ENCODE measurements around the gene ASB10. TPM values are rescaled to one million over a fixed set of nuclear protein-coding genes. Genes with fewer than 3 reads are reported as not detected.

Gene ASB10
- total RNA-seq, 1 experiment from 2014 or later = not detected

- ATAC-seq (no peak), DNase-seq (ENCODE audit: low read depth, low spot score) (no peak)
- in situ Hi-C loops (cut with HindIII; ENCODE audit: low pct_unique_long_range_greater_than_20kb, low sequenced_read_pairs) (no loop called here), intact Hi-C loops (cut with micrococcal nuclease; ENCODE audit: unreplicated experiment) (no loop called here)
- ChIA-PET POLR2A (no interaction called here), CTCF (no interaction called here)
- BruUV-seq (replicated peaks) = no TSS peak
- no peak for TF ChIP-seq POLR2AphosphoS5 (IDR thresholded peaks at IDR 0.05; ENCODE audit: low read depth, low read length)
- no peak for TF ChIP-seq TCF7L2 (IDR thresholded peaks at IDR 0.05; ENCODE audit: low read depth, low read length)
- TF ChIP-seq, protein P1, sequence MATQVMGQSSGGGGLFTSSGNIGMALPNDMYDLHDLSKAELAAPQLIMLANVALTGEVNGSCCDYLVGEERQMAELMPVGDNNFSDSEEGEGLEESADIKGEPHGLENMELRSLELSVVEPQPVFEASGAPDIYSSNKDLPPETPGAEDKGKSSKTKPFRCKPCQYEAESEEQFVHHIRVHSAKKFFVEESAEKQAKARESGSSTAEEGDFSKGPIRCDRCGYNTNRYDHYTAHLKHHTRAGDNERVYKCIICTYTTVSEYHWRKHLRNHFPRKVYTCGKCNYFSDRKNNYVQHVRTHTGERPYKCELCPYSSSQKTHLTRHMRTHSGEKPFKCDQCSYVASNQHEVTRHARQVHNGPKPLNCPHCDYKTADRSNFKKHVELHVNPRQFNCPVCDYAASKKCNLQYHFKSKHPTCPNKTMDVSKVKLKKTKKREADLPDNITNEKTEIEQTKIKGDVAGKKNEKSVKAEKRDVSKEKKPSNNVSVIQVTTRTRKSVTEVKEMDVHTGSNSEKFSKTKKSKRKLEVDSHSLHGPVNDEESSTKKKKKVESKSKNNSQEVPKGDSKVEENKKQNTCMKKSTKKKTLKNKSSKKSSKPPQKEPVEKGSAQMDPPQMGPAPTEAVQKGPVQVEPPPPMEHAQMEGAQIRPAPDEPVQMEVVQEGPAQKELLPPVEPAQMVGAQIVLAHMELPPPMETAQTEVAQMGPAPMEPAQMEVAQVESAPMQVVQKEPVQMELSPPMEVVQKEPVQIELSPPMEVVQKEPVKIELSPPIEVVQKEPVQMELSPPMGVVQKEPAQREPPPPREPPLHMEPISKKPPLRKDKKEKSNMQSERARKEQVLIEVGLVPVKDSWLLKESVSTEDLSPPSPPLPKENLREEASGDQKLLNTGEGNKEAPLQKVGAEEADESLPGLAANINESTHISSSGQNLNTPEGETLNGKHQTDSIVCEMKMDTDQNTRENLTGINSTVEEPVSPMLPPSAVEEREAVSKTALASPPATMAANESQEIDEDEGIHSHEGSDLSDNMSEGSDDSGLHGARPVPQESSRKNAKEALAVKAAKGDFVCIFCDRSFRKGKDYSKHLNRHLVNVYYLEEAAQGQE (IDR thresholded peaks at IDR 0.05; ENCODE audit: insufficient read depth in 1 of 2, low read depth in 2 of 2, low read length in 1 of 2) = no peak
- no peak for TF ChIP-seq SIN3A (IDR thresholded peaks at IDR 0.05; ENCODE audit: borderline replicate concordance, insufficient read depth, low read depth, low read length)
- TF ChIP-seq, protein P2, sequence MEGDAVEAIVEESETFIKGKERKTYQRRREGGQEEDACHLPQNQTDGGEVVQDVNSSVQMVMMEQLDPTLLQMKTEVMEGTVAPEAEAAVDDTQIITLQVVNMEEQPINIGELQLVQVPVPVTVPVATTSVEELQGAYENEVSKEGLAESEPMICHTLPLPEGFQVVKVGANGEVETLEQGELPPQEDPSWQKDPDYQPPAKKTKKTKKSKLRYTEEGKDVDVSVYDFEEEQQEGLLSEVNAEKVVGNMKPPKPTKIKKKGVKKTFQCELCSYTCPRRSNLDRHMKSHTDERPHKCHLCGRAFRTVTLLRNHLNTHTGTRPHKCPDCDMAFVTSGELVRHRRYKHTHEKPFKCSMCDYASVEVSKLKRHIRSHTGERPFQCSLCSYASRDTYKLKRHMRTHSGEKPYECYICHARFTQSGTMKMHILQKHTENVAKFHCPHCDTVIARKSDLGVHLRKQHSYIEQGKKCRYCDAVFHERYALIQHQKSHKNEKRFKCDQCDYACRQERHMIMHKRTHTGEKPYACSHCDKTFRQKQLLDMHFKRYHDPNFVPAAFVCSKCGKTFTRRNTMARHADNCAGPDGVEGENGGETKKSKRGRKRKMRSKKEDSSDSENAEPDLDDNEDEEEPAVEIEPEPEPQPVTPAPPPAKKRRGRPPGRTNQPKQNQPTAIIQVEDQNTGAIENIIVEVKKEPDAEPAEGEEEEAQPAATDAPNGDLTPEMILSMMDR (IDR thresholded peaks at IDR 0.05) = no peak
- no peak overlapping the region for H3K27ac ChIP-seq (ENCODE audit: low read length)
- H3K4me3 ChIP-seq (ENCODE audit: low read depth in 2 of 2, low read length in 2 of 2) = no peak overlapping the region
- H3K4me1 ChIP-seq (ENCODE audit: control insufficient read depth, insufficient read depth, low read length) = no peaks in the 10 kb centered on the region
- no peaks in the 10 kb centered on the region for H3K27me3 ChIP-seq (ENCODE audit: control insufficient read depth, insufficient read depth, low read length)
- H3K36me3 ChIP-seq (ENCODE audit: control insufficient read depth, insufficient read depth, low read length) = no peaks in the 10 kb centered on the region
- no peaks in the 10 kb centered on the region for H3K9me3 ChIP-seq (ENCODE audit: control insufficient read depth, insufficient read depth, low read depth, low read length)
Observed at GRCh38 chr7:151187409-151188251, 580 bp upstream of the ASB10 start.

GRCh38 chr7:151185762-151186639 lies 1.0 kb downstream of the ASB10 start:
- no peaks in the 10 kb centered on the region for H3K36me3 ChIP-seq (ENCODE audit: control insufficient read depth, insufficient read depth, low read length)
- intact Hi-C loops (cut with micrococcal nuclease; ENCODE audit: unreplicated experiment) (no loop called here), in situ Hi-C loops (cut with HindIII; ENCODE audit: low pct_unique_long_range_greater_than_20kb, low sequenced_read_pairs) (no loop called here)
- TF ChIP-seq, protein P2 (IDR thresholded peaks at IDR 0.05) = no peak
- no peak for TF ChIP-seq SIN3A (IDR thresholded peaks at IDR 0.05; ENCODE audit: borderline replicate concordance, insufficient read depth, low read depth, low read length)
- no peak for TF ChIP-seq TCF7L2 (IDR thresholded peaks at IDR 0.05; ENCODE audit: low read depth, low read length)
- H3K27me3 ChIP-seq (ENCODE audit: control insufficient read depth, insufficient read depth, low read length) = no peaks in the 10 kb centered on the region
- DNase-seq (ENCODE audit: low read depth, low spot score) = no peak
- no peak overlapping the region for H3K27ac ChIP-seq (ENCODE audit: low read length)
- POLR2A ChIA-PET = no interaction called here
- CTCF ChIA-PET = no interaction called here
- H3K4me1 ChIP-seq (ENCODE audit: control insufficient read depth, insufficient read depth, low read length) = no peaks in the 10 kb centered on the region
- no peak overlapping the region for H3K4me3 ChIP-seq (ENCODE audit: low read depth in 2 of 2, low read length in 2 of 2)
- no peaks in the 10 kb centered on the region for H3K9me3 ChIP-seq (ENCODE audit: control insufficient read depth, insufficient read depth, low read depth, low read length)
- ATAC-seq = no peak
- BruUV-seq (replicated peaks) = no TSS peak

All from Panc1 (cell line).